Uterus (tissue), 4 donors: Measurements from ENCODE around the gene CAMK2D. TPM values are rescaled to one million over a fixed set of nuclear protein-coding genes. Genes with fewer than 3 reads are reported as not detected.

Experiments used
- DNase-seq, 2 donors: peaks; one replicate each; pipeline ENCODE4 v3.0.0-alpha.2; 2019 to 2020
- H3K27ac ChIP-seq, 2 donors: fragments of 200-600 bp; sonication (generic); 1 replicate in 1 of 2; 2 replicates in 1 of 2; pipeline ENCODE4 v1.5.1; 2016 to 2018
- H3K27me3 ChIP-seq, 2 donors: fragments of 200-600 bp; sonication (generic); one replicate each; pipeline ENCODE4 v1.5.1; 2018 to 2019; ENCODE audit warnings: control low read depth in 1 of 2
- H3K36me3 ChIP-seq, 2 donors: fragments of 200-600 bp; sonication (generic); one replicate each; pipeline ENCODE4 v1.5.1; 2019; ENCODE audit warnings: control low read depth in 1 of 2
- H3K4me1 ChIP-seq, 2 donors: fragments of 200-600 bp; sonication (generic); one replicate each; pipeline ENCODE4 v1.5.1; 2018 to 2019; ENCODE audit warnings: control low read depth in 1 of 2
- H3K4me3 ChIP-seq, 2 donors: fragments of 200-600 bp; sonication (generic); 1 replicate in 1 of 2; 2 replicates in 1 of 2; pipeline ENCODE4 v1.5.1; 2018 to 2019; ENCODE audit warnings: mild to moderate bottlenecking in 1 of 2
- H3K9me3 ChIP-seq, 2 donors: fragments of 200-600 bp; sonication (generic); one replicate each; pipeline ENCODE4 v1.5.1; 2019; ENCODE audit warnings: control low read depth in 1 of 2
- CTCF ChIP-seq, 4 experiments: fragments of 200-600 bp in 2 of 4; fragments of 450-650 bp in 2 of 4; sonication (generic) in 2 of 4; IDR thresholded peaks; one replicate each; pipeline ENCODE4 v1.5.1; 2016 to 2019; ENCODE audit warnings: antibody characterized with exemption in 4 of 4, mild to moderate bottlenecking in 2 of 4, moderate library complexity in 1 of 4
- POLR2A ChIP-seq, 2 donors: fragments of 450-650 bp; IDR thresholded peaks; one replicate each; pipeline ENCODE4 v1.6.1; 2016; ENCODE audit warnings: antibody characterized with exemption in 2 of 2, mild to moderate bottlenecking in 1 of 2, moderate library complexity in 1 of 2
- intact Hi-C: fragments of 100-400 bp; cut with DNase I; formaldehyde crosslinking; loops from one replicate; pipeline ENCODE4 v1.15.1; 2023; ENCODE audit warnings: low total_unique reads
- total RNA-seq, 4 donors: library from RNA; depleted of rRNA in 3 of 4; stranded (reverse); fragments of >200 nt in 3 of 4; gene quantifications; one replicate each; pipeline versions ENCODE4 v1.1.0 to v1.2.4, GENCODE V29; 2014 to 2023
- donor health status: DM: yes; HTN: yes; CAD: no.

Gene CAMK2D
- total RNA-seq, 4 donors from 2014 or later, result 41.5 to 95.3 (median 54.3) TPM

DNA sequence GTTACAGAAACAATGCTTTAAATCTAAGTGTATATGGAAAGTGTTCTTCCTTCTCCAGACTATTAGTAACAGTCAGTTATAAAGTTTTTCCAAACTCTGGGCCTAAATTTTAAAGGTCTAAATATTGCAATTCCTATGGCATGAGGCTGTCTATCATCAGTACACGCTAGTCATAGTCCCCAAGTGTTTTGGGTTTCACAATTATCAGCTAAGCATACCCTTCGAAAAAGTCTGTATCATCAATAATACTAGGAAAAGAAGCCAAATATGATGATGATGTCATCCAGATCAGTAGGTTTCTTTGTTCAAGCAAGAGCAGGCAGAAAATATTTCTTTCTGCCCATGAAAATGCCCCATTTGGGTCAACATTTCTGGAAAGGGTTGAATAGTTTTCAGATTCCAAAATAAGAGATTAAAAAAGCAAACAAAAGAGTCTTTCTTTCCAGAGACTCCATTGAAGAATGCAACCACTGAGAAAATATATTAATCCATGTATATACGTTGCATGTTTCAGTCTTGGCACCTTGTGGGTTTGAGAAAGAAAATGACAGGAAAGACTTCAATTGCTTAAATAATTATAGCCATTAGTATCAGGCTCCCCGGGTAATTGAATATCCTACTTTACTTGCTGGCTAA is 173.8 kb downstream of the CAMK2D start:
- H3K27ac ChIP-seq, result no peak overlapping the region
- DNase-seq, result no peak
- H3K4me1 ChIP-seq, result peaks cover 0 to 4% of the 10 kb centered on the region in 2 donors
- no peaks in the 10 kb centered on the region for H3K36me3 ChIP-seq
- H3K9me3 ChIP-seq, result no peaks in the 10 kb centered on the region
- no peak for TF ChIP-seq CTCF (IDR thresholded peaks at IDR 0.05)
- intact Hi-C loops, result no loop called here
- no peak overlapping the region for H3K4me3 ChIP-seq
- no peaks in the 10 kb centered on the region for H3K27me3 ChIP-seq

GRCh38 chr4:113587156-113587555 is 174.4 kb downstream of the CAMK2D start:
- DNase-seq, result no peak
- no peaks in the 10 kb centered on the region for H3K27me3 ChIP-seq
- no peak overlapping the region for H3K4me3 ChIP-seq
- TF ChIP-seq POLR2A (IDR thresholded peaks at IDR 0.05) (no peak), CTCF (IDR thresholded peaks at IDR 0.05) (no peak)
- intact Hi-C loops, result no loop called here
- H3K9me3 ChIP-seq, result no peaks in the 10 kb centered on the region
- H3K4me1 ChIP-seq, result peaks cover 0 to 4% of the 10 kb centered on the region in 2 donors
- H3K36me3 ChIP-seq, result no peaks in the 10 kb centered on the region
- H3K27ac ChIP-seq, result no peak overlapping the region

- Histone ChIP-seq H3K36me3 (no peaks in the 10 kb centered on the region), H3K4me1 (peaks cover 0 to 4% of the 10 kb centered on the region in 2 donors), H3K27me3 (no peaks in the 10 kb centered on the region), H3K27ac (no peak overlapping the region), H3K4me3 (no peak overlapping the region), H3K9me3 (no peaks in the 10 kb centered on the region)
- no peak for DNase-seq
- TF ChIP-seq POLR2A (IDR thresholded peaks at IDR 0.05) (no peak), CTCF (IDR thresholded peaks at IDR 0.05) (no peak)
- intact Hi-C loops, result no loop called here
Measured at GRCh38 chr4:113586072-113586471, 175.5 kb downstream of the CAMK2D start.

DNA sequence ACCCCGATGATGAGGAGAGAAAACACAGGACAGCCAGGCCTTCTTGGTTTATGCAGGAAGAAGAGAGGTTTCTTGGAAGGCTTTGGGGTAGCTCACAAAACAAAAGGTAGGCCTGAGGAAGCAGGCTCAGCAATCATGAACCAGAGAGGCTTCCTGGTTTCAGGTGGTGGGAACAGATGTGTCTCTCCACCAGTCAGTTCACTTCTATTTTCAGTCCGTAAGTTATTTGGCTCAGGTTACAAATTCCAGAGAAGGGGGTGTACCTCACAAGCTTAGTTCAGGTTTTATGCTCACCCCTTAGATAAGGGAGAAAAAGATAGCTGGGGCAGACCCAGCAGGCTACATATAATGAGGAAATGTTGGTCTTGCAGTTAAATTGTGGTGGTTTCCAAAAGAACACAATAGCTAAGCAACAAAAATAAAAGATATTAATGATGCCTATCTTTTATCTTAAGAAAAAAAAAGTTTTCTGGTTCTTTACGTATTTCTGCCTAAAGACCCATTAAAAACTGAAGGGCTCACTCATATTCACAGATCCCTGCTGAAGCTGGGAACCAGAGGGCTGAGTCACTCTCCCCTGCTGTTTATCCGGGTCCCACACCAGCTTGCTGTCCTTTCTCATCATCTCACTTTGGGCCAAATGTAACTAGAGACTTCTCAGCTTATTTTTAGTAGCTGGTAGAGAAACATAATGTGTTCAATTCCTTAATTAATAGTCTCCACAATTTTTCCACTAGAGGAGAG is 177.0 kb downstream of the CAMK2D start:
- no peak for DNase-seq
- intact Hi-C loops, result no loop called here
- H3K27ac ChIP-seq, result no peak overlapping the region
- no peak overlapping the region for H3K4me3 ChIP-seq
- H3K4me1 ChIP-seq, result peaks cover 0 to 4% of the 10 kb centered on the region in 2 donors
- H3K27me3 ChIP-seq, result no peaks in the 10 kb centered on the region
- H3K36me3 ChIP-seq, result no peaks in the 10 kb centered on the region
- no peaks in the 10 kb centered on the region for H3K9me3 ChIP-seq
- TF ChIP-seq POLR2A (IDR thresholded peaks at IDR 0.05), result no peak
- no peak for TF ChIP-seq CTCF (IDR thresholded peaks at IDR 0.05)

DNA sequence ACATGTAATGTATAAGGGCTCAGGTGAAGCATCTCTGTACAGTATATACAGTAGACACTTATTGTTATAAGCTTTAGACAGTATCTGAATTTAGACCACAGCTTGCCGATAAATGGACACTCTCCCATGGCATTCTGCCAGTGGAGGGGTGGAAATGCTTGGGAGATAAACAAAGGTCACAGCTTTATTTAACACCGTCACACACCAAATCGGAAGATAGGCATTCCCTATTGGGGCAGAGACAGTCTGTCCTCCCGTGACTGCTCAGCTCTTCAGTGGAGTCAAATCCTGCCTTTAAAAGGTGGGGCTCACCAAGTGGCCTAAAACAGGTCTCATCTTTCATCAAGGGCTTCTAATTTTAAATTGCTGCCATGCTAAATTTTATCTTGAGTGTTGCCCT is 178.8 kb downstream of the CAMK2D start:
- intact Hi-C loops, result no loop called here
- Histone ChIP-seq H3K27ac (no peak overlapping the region), H3K9me3 (no peaks in the 10 kb centered on the region), H3K27me3 (no peaks in the 10 kb centered on the region), H3K4me3 (no peak overlapping the region), H3K4me1 (peaks cover 0 to 4% of the 10 kb centered on the region in 2 donors), H3K36me3 (no peaks in the 10 kb centered on the region)
- TF ChIP-seq POLR2A (IDR thresholded peaks at IDR 0.05), result no peak
- no peak for DNase-seq
